Hematopoietic multipotent progenitor cell (in vitro differentiated cells): ENCODE measurements around the gene SFSWAP. TPM values are rescaled to one million over a fixed set of nuclear protein-coding genes. Genes with fewer than 3 reads are reported as not detected.
A peak's percentile ranks its signal among the peaks of the same experiment; 100 is the strongest.
"Not testable (repeated sequence)": the region's sequence is repeated elsewhere in the genome, so short reads cannot be mapped to it uniquely, and the experiment has no call there.

Experiments
- DNase-seq, 3 donors: peaks; one replicate each; pipeline ENCODE4 v3.0.0-alpha.2; 2011 to 2015; ENCODE audit warnings: low read depth in 2 of 3, low spot score in 2 of 3
- total RNA-seq: library from RNA; depleted of rRNA; stranded (reverse); fragments of >200 nt; gene quantifications from one replicate; pipeline ENCODE4 v1.2.3, GENCODE V29; 2012

SFSWAP gene
- total RNA-seq, 1 donor = 81.1 TPM

- no peak for DNase-seq
These were observed 24.2 kb downstream of the SFSWAP start for GRCh38 chr12:131735153-131735456.

DNA sequence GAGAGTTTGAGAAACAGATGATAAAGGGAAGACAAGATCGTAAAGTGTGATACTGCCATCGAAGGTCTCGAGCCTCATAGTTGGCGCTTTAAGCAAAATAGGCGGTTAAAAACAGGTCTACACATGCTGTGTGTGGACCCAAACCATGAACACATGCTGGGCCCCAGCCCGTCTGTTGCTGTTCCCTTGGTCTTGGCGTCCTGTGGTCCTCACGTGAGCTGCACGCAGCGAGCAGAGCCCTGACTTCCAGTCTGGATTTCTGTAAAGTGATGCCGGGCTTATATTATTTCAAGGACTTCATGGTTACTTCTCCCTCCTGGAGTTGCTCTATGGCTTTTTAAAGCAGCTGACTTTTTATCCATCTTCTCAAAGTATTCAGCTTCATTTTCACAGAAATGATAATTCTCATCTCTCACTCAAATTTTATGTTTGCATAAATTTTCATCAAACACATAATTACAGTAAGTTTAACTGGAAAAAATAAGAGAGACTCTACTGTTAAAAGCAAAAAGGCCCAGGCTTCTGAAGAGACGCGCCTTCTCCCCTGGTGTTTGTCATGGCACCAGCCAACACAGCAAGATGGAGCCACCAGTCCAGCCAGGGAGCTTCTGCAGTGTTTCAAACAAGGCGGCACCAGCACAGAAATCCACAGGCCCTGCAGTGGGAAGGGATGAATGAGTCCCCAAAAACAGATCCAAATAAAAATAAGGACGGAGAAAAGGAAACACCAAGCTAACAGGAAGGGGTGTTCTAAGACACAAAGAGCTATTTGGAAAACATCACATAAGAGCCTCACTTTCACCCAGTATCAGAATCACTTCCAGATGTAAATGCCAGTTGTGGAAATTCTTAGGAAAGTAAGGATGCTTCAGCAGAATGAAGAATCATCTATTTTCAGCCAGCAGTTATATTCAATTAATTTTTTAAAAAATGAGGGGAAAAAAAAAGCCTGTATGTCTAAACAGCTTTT is 24.9 kb downstream of the SFSWAP start:
- DNase-seq = no peak

GRCh38 chr12:131736446-131737149 is 25.7 kb downstream of the SFSWAP start:
- no peak for DNase-seq

GRCh38 chr12:131737150-131737827 is 26.4 kb downstream of the SFSWAP start:
- DNase-seq = no peak

GRCh38 chr12:131738196-131738595 is 27.3 kb downstream of the SFSWAP start:
- no peak for DNase-seq

GRCh38 chr12:131740626-131741025 is 29.7 kb downstream of the SFSWAP start:
- no peak for DNase-seq

- not testable (repeated sequence) for DNase-seq
These were observed 31.9 kb downstream of the SFSWAP start for GRCh38 chr12:131742761-131743160.

DNA sequence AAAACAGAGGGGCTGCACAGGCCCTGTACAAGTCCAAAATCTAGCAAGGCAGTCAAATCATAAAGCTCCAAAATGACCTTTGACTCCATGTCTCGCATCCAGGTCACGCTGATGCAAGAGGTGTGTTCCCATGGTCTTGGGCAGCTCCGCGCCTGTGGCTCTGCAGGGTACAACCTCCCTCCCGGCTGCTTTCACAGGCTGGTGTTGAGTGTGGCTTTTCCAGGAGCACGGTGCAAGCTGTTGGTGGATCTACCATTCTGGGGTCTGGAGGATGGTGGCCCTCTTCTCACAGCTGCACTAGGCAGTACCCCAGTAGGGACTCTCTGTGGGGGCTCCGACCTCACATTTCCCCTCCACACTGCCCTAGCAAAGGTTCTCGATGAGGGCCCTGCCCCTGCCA is 32.5 kb downstream of the SFSWAP start:
- DNase-seq = not testable (repeated sequence)

DNA sequence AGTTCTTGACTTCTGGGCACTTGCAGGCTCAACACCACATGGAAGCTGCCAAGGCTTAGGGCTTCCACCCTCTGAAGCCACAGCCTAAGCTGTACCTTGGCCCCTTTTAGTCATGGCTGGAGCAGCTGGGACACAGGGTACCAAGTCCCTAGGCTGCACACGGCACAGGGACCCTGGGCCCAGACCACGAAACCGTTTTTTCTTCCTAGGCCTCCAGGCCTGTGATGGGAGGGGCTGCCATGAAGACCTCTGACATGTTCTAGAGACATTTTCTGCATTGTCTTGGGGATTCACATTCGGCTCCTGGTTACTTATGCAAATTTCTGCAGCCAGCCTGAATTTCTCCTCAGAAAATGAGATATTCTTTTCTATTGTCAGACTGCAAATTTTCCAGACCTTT is 33.0 kb downstream of the SFSWAP start:
- DNase-seq = not testable (repeated sequence)

DNA sequence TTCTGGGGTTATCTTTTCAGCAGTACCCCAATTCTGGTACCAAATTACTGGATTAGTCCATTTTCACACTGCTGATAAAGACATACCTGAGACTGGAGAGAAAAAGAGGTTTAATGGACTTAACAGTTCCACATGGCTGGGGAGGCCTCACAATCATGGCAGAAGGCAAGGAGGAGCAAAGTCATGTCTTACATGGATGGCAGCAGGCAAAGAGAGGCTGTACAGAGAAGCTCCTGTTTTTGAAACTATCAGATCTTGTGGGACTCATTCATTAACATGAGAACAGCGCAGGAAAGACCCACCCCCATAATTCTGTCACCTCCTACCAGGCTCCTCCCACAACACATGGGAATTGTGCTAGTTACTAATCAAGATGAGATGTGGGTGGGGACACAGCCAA is 33.8 kb downstream of the SFSWAP start:
- not testable (repeated sequence) for DNase-seq

DNA sequence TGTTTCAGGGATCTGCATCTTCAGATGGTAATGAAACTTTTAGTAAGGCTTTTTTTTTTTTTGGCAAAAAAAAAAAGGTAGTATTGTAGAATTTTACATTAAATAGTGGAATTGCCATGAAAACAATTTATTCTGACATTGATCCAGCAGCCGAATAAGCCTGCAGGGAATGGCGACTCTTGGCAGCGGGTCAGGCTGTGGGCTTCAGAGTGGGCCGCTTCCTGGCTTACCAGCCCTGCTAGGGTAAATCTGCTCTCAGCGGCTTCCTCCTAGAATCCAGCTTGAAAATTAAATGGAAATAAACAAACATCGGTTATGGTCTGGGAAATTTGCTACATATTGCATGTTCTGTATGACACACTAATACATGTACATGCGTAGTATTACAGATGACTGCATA is 34.8 kb downstream of the SFSWAP start:
- no peak for DNase-seq

DNA sequence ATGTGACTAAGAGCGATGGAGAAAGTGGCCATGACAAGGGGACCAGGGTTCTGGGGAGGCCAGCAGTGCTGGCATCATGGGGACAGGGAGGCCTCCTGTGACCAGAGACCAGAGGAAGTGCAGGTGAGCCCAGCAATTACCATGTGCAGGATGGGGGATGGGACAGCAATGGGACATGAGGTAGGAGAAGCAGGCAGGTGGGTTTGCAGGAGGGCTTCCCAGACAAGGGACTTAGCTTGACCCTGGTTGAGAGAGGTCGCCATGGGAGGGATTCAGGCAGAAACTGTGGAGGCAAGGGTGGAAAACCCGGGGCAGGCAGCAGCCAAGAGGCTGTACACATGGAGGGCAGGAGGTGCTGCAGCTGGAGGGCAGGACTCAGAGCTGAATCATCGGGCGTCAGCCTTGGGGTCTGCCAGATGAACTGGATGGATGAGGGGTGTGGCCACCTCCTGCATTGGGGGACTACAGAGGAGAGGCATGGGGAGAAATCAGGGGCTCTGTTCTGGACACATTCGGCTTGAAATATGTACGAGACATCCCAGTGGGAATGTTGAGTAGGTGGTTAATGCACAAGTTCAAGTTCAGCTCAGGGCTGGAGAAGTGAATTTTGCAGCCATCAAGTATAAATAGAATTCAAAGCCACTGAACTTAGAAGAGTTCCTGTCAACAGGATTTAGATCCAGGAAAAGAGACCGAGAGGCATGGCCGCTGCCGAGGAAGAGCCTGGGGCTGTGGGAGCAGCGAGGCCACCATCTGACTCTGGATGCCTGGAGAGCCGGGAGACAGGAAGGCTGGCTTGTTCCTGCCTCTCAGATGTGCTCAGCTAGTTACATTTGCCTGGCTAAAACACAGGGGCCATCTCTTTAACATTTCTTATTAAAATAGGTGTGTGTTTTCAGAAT is 36.6 kb downstream of the SFSWAP start:
- no peak for DNase-seq

DNA sequence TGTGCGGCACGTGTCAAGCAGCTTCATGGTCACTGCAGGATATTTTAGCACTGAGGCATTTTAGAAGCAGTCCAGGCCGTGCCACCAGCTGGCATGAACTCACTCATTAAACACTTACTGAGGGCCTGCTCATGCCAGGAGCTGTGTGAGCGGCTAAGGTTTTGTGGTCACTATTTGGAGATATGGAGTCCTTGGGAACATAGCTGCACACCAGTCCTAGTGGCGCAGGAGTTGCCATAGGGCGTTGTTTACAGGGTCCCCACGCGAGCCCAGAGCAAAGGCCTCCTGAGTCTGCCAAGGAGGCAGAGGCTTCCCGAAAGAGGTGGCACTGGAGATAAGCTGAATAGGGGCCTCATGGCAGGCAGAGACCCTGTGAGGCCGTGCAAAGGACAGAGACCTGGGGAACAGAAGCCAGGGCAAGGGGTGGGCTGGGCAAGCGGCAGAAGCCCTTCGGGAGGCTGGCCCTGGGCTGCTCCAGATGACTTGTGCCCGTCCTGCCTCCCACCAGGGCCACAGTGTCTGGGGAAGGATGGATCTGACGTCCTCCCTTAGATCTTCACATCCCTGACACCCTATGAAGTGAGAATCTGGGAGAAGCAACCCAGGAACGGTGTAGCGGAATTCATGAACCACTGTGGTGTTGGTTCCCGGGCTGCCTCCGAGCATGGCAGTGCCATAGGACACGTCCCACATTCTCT is 38.9 kb downstream of the SFSWAP start:
- no peak for DNase-seq

DNA sequence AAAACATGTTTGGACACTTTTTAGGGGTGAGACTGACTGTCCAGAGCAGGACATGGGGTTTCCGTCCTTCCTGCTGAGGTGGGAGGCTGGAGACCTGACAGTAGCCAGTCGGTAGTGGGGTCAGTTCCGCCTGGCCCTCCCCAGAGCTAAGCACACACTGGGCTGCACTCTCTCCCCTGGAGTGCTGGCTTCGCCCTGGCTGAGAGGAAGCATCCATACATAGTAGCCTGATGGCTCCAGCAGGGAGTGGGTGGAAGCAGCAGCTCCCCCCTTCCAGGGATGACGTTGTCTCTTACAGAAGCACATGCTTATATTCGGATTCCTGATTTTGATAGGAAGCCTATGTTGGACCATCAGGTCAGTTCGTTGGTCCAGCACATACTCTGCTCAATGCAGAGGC is 40.4 kb downstream of the SFSWAP start:
- no peak for DNase-seq

DNA sequence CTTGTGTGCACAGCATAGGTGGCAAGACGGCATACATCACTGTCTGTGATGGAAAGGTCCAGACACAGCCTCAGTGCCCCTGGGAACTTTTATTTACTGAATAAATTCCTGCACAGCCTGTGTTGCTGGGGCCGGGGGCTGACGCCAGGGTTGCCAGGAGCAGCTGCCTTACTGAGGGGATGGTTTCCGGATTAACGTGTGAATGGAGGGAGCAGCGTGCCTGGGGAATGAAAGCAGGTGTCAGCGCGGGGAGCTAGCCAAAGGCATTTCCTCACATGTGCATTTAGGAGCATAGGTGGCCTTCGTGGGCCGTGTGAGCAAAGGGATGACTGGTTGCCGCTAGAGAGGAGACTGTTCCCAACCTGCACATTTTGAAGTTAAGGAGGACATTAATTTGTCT is 41.6 kb downstream of the SFSWAP start:
- no peak for DNase-seq

DNA sequence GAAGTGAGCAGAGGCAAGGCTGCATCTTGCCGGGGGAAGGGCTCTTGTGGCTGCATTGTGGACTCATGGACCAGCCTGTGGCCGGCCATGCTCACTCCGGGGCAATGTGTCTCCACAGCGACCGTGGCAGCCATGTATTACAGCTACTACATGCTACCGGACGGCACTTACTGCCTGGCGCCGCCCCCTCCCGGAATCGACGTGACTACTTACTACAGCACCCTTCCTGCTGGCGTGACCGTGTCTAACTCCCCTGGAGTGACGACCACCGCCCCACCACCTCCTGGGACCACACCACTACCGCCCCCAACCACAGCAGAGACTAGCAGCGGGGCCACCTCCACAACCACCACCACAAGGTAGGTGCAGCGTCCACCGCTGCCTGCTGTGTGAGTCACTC is 42.1 kb downstream of the SFSWAP start:
- no peak for DNase-seq

DNA sequence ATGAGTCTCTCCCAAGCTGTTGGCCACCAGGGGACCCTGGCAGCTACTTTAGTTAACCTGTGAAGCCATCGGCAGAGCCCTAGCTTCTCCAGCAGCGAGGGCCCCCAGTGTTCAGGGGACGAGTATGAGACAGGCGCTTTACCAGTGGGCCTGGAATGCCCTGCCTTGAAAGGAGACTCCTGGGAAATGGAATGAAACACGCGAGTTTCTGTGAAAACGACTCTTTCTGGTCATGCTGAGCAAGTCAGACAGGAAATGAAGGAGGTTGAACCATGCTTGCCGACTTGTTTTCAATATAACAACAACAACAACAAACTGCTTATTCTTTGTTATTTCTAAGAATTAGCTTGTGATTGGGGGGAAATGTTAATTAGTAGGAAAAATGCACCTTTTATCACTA is 42.9 kb downstream of the SFSWAP start:
- DNase-seq = no peak

GRCh38 chr12:131754184-131754583 is 43.3 kb downstream of the SFSWAP start:
- no peak for DNase-seq

DNA sequence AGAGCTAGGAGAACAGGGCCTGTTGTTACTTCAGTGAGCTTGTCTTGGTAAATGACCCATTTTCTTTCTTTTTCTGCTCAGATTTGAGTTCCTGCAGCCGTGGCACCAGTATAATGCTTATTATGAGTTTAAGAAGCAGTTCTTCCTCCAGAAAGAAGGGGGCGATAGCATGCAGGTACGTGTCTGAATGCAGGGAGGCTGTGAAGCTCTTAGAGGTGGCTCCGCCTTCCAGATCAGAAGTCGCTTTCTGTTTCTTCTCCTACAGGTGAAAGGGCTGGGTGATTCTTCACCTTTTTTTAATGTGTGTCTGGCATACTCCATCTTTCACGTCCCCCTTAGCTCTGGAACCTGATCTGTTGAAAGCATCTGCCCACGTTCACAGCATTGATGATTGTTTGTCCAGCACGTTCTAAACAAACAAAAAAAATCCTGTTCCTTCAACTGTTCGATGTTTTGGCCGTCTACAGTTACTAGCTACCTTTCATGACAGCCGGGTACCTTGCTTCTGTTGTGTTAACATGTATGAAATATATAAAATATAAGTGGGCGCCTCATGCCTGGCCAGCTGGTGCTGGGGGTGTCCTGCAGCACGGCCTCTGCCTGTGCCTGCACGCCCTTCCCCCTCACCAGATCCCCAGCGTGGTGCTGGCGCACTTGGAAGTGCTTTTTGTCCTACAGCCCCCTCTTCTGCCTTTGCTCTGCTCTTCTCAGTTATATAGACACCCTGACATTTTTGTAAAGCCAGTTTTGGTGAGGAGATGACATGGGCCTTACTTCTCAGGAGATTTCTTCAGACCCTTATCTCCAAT is 44.6 kb downstream of the SFSWAP start:
- DNase-seq = peak in 2 of 3 donors; percentile 35 to 47
